ENCODE results near the gene FAM241A. TPM values are rescaled to one million over a fixed set of nuclear protein-coding genes. Genes with fewer than 3 reads are reported as not detected.

The FAM241A gene
- total and polyA plus RNA-seq, 2 donors (not counting 1 experiment from before 2014, with no cell fraction given): 0.43 to 0.79 TPM

DNA sequence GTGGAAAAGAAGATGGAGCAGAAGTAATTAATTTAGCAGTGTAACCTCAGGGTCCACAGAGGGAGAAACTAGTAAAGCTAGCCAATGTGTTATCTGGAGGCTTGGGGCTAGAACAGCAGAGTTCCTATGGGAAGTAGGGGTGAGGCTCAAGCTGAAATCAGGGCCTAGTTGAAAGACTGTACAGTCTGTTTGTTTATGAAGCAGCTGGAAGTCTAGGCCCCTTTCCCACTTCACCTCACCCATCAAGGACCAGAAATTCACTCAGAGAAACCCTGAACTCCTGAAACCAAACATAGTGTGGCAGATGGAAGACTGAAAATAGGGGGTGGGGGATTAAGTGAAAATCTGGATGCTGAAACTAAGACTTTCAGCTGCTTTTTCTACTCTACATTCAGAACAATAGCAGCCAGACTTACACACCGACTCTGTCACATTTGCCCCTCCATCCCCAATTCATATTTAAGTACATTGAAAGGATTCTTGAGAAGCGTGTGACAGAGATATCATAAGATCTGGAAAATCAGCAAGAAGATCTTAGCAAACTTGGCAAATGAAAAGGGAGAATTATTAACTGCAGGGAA, 32.6 kb upstream of the FAM241A start:
- no peak overlapping the region for H3K27ac Mint-ChIP-seq
- H3K9ac ChIP-seq (ENCODE audit: low read length): no peak overlapping the region
- TF ChIP-seq CTCF (IDR thresholded peaks at IDR 0.05) (no peak), EZH2 (IDR thresholded peaks at IDR 0.05; ENCODE audit: borderline replicate concordance, insufficient read depth, low read depth, low read length, poor library complexity, severe bottlenecking) (no peak)
- no peaks in the 10 kb centered on the region for H3K27me3 Mint-ChIP-seq
- no peak overlapping the region for H3K27ac ChIP-seq (ENCODE audit: low read length in 2 of 2)
- no peaks in the 10 kb centered on the region for H3K9me3 Mint-ChIP-seq (ENCODE audit: insufficient read depth)
- no CpG with 5 or more reads among the region's 2 CpGs for WGBS (ENCODE audit: insufficient coverage)
- H3K27me3 ChIP-seq (replicated peaks in 1 of 4; ENCODE audit: control extremely low read depth in 1 of 4, control insufficient read depth in 3 of 4, insufficient read depth in 4 of 4, low read length in 3 of 4): no peaks in the 10 kb centered on the region
- no peak overlapping the region for H3K4me3 Mint-ChIP-seq
- peaks cover 0 to 3% of the 10 kb centered on the region in 2 donors for H3K4me1 ChIP-seq (ENCODE audit: control insufficient read depth in 2 of 2, insufficient read depth in 2 of 2, low read length in 2 of 2)
- intact Hi-C loops (cut with micrococcal nuclease): no loop called here
- no peak overlapping the region for H3K4me2 ChIP-seq (replicated peaks; ENCODE audit: low read depth, low read length, poor library complexity, severe bottlenecking)
- no peak for ATAC-seq (ENCODE audit: low read depth)
- CTCF ChIA-PET: interaction anchor here (1.6 kb wide), 1 partner anchor 12 kb away, joined by 4 read pairs; no protein-coding TSS in a partner anchor
- POLR2A ChIA-PET: no interaction called here
- peaks cover 8% of the 10 kb centered on the region for H3K4me1 Mint-ChIP-seq
- H3K36me3 ChIP-seq (replicated peaks in 1 of 2; ENCODE audit: control extremely low read depth in 1 of 2, control insufficient read depth in 1 of 2, extremely low read depth in 1 of 2, insufficient read depth in 2 of 2, low read length in 1 of 2): no peaks in the 10 kb centered on the region
- no peaks in the 10 kb centered on the region for H4K20me1 ChIP-seq (ENCODE audit: control insufficient read depth, insufficient read depth, low read length, poor library complexity, severe bottlenecking)
- H2AFZ ChIP-seq (ENCODE audit: insufficient read depth, low read depth, low read length, poor library complexity, severe bottlenecking): no peak overlapping the region
- H3K79me2 ChIP-seq (ENCODE audit: control insufficient read depth, insufficient read depth, low read length): no peaks in the 10 kb centered on the region
- H3K4me3 ChIP-seq (ENCODE audit: control extremely low read depth in 1 of 5, extremely low read depth in 1 of 5, insufficient read depth in 1 of 5, low read depth in 2 of 5, low read length in 4 of 5): no peak overlapping the region
- no peak for DNase-seq
- H3K9me3 ChIP-seq (ENCODE audit: control extremely low read depth in 1 of 3, control insufficient read depth in 2 of 3, insufficient read depth in 1 of 3, low read length in 2 of 3): no peaks in the 10 kb centered on the region

GRCh38 chr4:112113864-112114263, 31.4 kb upstream of the FAM241A start:
- no peaks in the 10 kb centered on the region for H3K79me2 ChIP-seq (ENCODE audit: control insufficient read depth, insufficient read depth, low read length)
- intact Hi-C loops (cut with micrococcal nuclease): no loop called here
- peaks cover 0 to 3% of the 10 kb centered on the region in 2 donors for H3K4me1 ChIP-seq (ENCODE audit: control insufficient read depth in 2 of 2, insufficient read depth in 2 of 2, low read length in 2 of 2)
- H3K27me3 ChIP-seq (replicated peaks in 1 of 4; ENCODE audit: control extremely low read depth in 1 of 4, control insufficient read depth in 3 of 4, insufficient read depth in 4 of 4, low read length in 3 of 4): no peaks in the 10 kb centered on the region
- ChIA-PET POLR2A (no interaction called here), CTCF (no interaction called here)
- no peaks in the 10 kb centered on the region for H3K9me3 ChIP-seq (ENCODE audit: control extremely low read depth in 1 of 3, control insufficient read depth in 2 of 3, insufficient read depth in 1 of 3, low read length in 2 of 3)
- H4K20me1 ChIP-seq (ENCODE audit: control insufficient read depth, insufficient read depth, low read length, poor library complexity, severe bottlenecking): no peaks in the 10 kb centered on the region
- Mint-ChIP-seq H3K27me3 (no peaks in the 10 kb centered on the region), H3K4me1 (peaks cover 10% of the 10 kb centered on the region), H3K9me3 (ENCODE audit: insufficient read depth) (no peaks in the 10 kb centered on the region), H3K27ac (no peak overlapping the region), H3K4me3 (no peak overlapping the region)
- no peak overlapping the region for H3K4me2 ChIP-seq (replicated peaks; ENCODE audit: low read depth, low read length, poor library complexity, severe bottlenecking)
- no peak overlapping the region for H3K4me3 ChIP-seq (ENCODE audit: control extremely low read depth in 1 of 5, extremely low read depth in 1 of 5, insufficient read depth in 1 of 5, low read depth in 2 of 5, low read length in 4 of 5)
- H3K36me3 ChIP-seq (replicated peaks in 1 of 2; ENCODE audit: control extremely low read depth in 1 of 2, control insufficient read depth in 1 of 2, extremely low read depth in 1 of 2, insufficient read depth in 2 of 2, low read length in 1 of 2): no peaks in the 10 kb centered on the region
- no peak overlapping the region for H3K27ac ChIP-seq (ENCODE audit: low read length in 2 of 2)
- ATAC-seq (ENCODE audit: low read depth): no peak
- DNase-seq: no peak
- no peak overlapping the region for H3K9ac ChIP-seq (ENCODE audit: low read length)
- TF ChIP-seq EZH2 (IDR thresholded peaks at IDR 0.05; ENCODE audit: borderline replicate concordance, insufficient read depth, low read depth, low read length, poor library complexity, severe bottlenecking): no peak
- no peak for TF ChIP-seq CTCF (IDR thresholded peaks at IDR 0.05)
- no peak overlapping the region for H2AFZ ChIP-seq (ENCODE audit: insufficient read depth, low read depth, low read length, poor library complexity, severe bottlenecking)

Data from B cell (primary cell).